Choroid plexus epithelial cell (primary cell): Measurements from ENCODE around the gene MRPL42.

ENCODE experiments used
- DNase-seq: peaks from one replicate; pipeline ENCODE4 v3.0.0-alpha.2; 2010; ENCODE audit warnings: low read depth
- H3K4me3 ChIP-seq: 2 replicates; pipeline ENCODE4 v1.5.1; 2011; ENCODE audit warnings: low read depth, mild to moderate bottlenecking, control low read depth, low read length, moderate library complexity
- CTCF ChIP-seq: conservative IDR thresholded peaks from 2 replicates; pipeline ENCODE4 v1.5.1; 2011; ENCODE audit warnings: low read depth, mild to moderate bottlenecking, control low read depth, inconsistent platforms, low read length, moderate library complexity

Gene MRPL42

GRCh38 chr12:93467351-93468007 lies at the start of gene MRPL42:
TSS of gene MRPL42 (plus strand) at chr12:93467514. CDS start at chr12:93469286, 1,772 bp downstream.
- peak; percentile 89 for DNase-seq
- peak within 1 kb of the TSS; percentile 69 for H3K4me3 ChIP-seq
- peak; percentile 91 for TF ChIP-seq CTCF

GRCh38 chr12:93417967-93418480 lies 49.3 kb upstream of the MRPL42 start:
- no peak overlapping the region for H3K4me3 ChIP-seq
- TF ChIP-seq CTCF: no peak
- DNase-seq: no peak

- peak; percentile 48 for TF ChIP-seq CTCF
- peak; percentile 83 for DNase-seq
- no peak overlapping the region for H3K4me3 ChIP-seq
Observed at GRCh38 chr12:93419388-93420034, 47.8 kb upstream of the MRPL42 start.

GRCh38 chr12:93422050-93422449 lies 45.3 kb upstream of the MRPL42 start:
- no peak overlapping the region for H3K4me3 ChIP-seq
- TF ChIP-seq CTCF: no peak
- DNase-seq: no peak

GRCh38 chr12:93425736-93426411 lies 41.4 kb upstream of the MRPL42 start:
- no peak for DNase-seq
- H3K4me3 ChIP-seq: no peak overlapping the region
- no peak for TF ChIP-seq CTCF

GRCh38 chr12:93426412-93426805 lies 40.9 kb upstream of the MRPL42 start:
- no peak for TF ChIP-seq CTCF
- no peak overlapping the region for H3K4me3 ChIP-seq
- no peak for DNase-seq
